Central memory CD8-positive, alpha-beta T cell (primary cell): ENCODE measurements around the gene DDX54.

Source experiments
- ATAC-seq: fragments of 150-1000 bp; cut with Tn5 transposase; replicated peaks from 2 replicates; pipeline ENCODE4 v1.10.0; 2022; ENCODE audit warnings: mild to moderate bottlenecking, moderate FRiP score, moderate number of reproducible peaks; ENCODE audit not compliant: poor library complexity, severe bottlenecking; ENCODE audit errors: extremely low read depth
- DNase-seq, 2 donors: peaks; one replicate each; pipeline ENCODE4 v3.0.0; 2021; ENCODE audit warnings: low spot score in 2 of 2
- H3K27ac Mint-ChIP-seq: one replicate; pipeline ENCODE4 v1.8.0; 2022; ENCODE audit warnings: low read depth, mild to moderate bottlenecking, moderate library complexity, mixed read lengths
- H3K27me3 Mint-ChIP-seq: one replicate; pipeline ENCODE4 v1.8.0; 2022; ENCODE audit warnings: mixed read lengths
- H3K36me3 Mint-ChIP-seq: one replicate; pipeline ENCODE4 v1.8.0; 2022; ENCODE audit warnings: mild to moderate bottlenecking, moderate library complexity, mixed read lengths; ENCODE audit not compliant: insufficient read depth
- H3K4me1 Mint-ChIP-seq: one replicate; pipeline ENCODE4 v1.8.0; 2022; ENCODE audit warnings: mixed read lengths
- H3K4me3 Mint-ChIP-seq: one replicate; pipeline ENCODE4 v1.8.0; 2022; ENCODE audit warnings: mild to moderate bottlenecking, moderate library complexity, mixed read lengths
- H3K9me3 Mint-ChIP-seq: one replicate; pipeline ENCODE4 v1.8.0; 2022; ENCODE audit warnings: mixed read lengths

DDX54 gene

GRCh38 chr12:113161415-113162016 lies 23.8 kb downstream of the DDX54 start:
- Mint-ChIP-seq H3K27me3 (no peaks in the 10 kb centered on the region), H3K4me1 (peaks cover 6% of the 10 kb centered on the region), H3K36me3 (peaks cover 45% of the 10 kb centered on the region), H3K4me3 (no peak overlapping the region), H3K9me3 (no peaks in the 10 kb centered on the region), H3K27ac (peak overlapping the region; percentile 85)
- DNase-seq (no peak), ATAC-seq (no peak)

DNA sequence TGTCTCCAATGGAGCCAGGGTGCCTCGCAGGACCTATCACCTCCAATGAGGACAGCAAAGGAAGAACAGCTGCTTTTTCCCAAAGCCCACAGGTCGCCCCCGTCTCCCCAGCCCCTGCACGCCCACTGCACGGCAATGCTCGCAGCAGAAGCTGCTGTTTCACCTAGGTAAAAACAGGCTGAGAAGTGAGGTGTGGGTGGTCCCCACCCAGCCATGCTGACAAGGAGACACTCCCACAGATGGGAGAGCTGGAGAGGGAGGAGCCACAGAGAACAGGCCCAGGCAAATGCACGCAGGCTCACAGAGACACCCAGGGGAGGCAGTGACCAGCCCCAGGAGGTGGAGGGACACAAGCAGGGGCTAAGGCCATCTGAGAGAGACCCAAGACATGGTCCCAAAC lies 25.3 kb downstream of the DDX54 start:
- ATAC-seq (no peak), DNase-seq (no peak)
- H3K36me3 Mint-ChIP-seq, result peaks cover 38% of the 10 kb centered on the region
- H3K27ac Mint-ChIP-seq, result no peak overlapping the region
- no peaks in the 10 kb centered on the region for H3K9me3 Mint-ChIP-seq
- no peak overlapping the region for H3K4me3 Mint-ChIP-seq
- H3K4me1 Mint-ChIP-seq, result peaks cover 9% of the 10 kb centered on the region
- H3K27me3 Mint-ChIP-seq, result no peaks in the 10 kb centered on the region

- H3K9me3 Mint-ChIP-seq, result no peaks in the 10 kb centered on the region
Observed at GRCh38 chr12:113158439-113159203, 26.7 kb downstream of the DDX54 start.

DNA sequence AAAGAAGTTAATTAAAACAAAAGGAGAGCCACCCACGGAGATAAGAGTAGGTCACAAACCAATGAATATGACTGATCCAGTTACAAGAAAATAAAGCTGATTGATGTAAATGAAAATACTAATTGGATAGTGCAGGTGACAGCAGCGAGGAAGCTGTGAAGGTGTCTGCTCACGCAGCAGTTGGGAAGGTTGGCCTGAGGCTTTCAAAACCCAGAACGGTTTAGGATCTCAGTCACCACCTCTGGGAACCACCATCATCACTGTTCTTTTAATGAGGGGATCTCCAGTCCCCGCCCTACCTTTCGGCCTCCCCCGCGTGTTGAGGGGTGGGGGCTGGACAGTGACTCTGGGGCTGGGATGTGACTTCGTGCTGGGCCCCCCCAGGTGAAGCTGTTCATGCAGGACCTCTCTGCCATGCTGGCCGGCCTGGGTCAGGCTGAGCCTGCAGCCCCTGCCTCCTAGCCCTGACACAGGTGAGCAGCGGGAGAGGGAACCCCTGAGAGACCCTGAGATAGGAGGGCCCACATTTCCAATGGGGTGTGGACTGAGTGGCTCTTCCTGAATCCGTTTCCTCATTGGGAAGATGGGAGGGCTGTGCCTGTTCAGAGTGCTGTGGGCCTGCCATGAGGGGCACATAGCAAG lies 27.9 kb downstream of the DDX54 start:
- DNase-seq, result no peak
- Mint-ChIP-seq H3K4me3 (no peak overlapping the region), H3K27me3 (peaks cover 4% of the 10 kb centered on the region), H3K4me1 (peaks cover 13% of the 10 kb centered on the region), H3K27ac (no peak overlapping the region), H3K36me3 (peaks cover 31% of the 10 kb centered on the region), H3K9me3 (no peaks in the 10 kb centered on the region)
- ATAC-seq, result no peak

More at GRCh38 chr12:113158439-113159203, 26.7 kb downstream of the DDX54 start:
- no peak overlapping the region for H3K27ac Mint-ChIP-seq
- ATAC-seq, result no peak
- no peak for DNase-seq
- peaks cover 36% of the 10 kb centered on the region for H3K36me3 Mint-ChIP-seq
- peaks cover 9% of the 10 kb centered on the region for H3K4me1 Mint-ChIP-seq
- H3K4me3 Mint-ChIP-seq, result no peak overlapping the region
- no peaks in the 10 kb centered on the region for H3K27me3 Mint-ChIP-seq

DNA sequence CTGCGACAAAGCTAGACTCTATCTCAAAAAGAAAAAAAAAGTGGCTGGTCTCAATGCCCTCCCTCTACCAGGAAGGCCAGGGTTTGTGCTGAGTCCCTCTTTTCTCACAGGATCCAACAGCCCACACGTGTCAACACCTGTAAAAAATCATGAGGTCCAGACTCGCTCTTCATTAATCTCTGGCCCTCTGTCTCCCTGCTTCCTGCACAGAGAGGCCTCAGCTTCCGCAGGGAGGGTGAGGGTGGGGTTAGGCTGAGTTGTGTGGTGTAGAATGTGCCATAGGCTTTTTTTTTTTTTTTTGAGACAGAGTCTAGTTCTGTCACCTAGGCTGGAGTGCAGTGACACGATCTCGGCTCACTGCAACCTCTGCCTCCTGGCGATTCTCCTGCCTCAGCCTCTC lies 29.6 kb downstream of the DDX54 start:
- peaks cover 20% of the 10 kb centered on the region for H3K36me3 Mint-ChIP-seq
- no peak overlapping the region for H3K27ac Mint-ChIP-seq
- ATAC-seq (no peak), DNase-seq (no peak)
- H3K9me3 Mint-ChIP-seq, result no peaks in the 10 kb centered on the region
- H3K4me3 Mint-ChIP-seq, result no peak overlapping the region
- H3K4me1 Mint-ChIP-seq, result peaks cover 18% of the 10 kb centered on the region
- peaks cover 15% of the 10 kb centered on the region for H3K27me3 Mint-ChIP-seq

DNA sequence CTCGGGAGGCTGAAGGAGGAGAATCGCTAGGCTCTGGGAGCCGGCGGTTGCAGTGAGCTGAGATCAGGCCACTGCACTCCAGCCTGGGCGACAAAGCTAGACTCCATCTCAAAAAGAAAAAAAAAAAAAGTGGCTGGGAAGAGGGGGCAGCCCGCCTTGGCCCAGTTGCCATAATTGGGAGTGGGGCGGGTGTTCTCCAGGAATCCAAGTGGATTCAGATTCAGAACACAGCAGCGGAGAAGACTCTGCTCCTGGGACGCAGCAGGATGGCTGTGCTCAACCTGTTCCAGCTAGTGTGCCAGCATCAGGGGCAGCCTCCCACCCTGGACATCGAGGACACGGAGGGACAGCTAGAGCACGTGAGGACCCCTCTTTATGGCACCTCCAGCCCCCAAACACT lies 30.2 kb downstream of the DDX54 start:
- Mint-ChIP-seq H3K36me3 (peaks cover 16% of the 10 kb centered on the region), H3K4me1 (peaks cover 18% of the 10 kb centered on the region), H3K9me3 (no peaks in the 10 kb centered on the region), H3K27me3 (peaks cover 21% of the 10 kb centered on the region), H3K4me3 (no peak overlapping the region), H3K27ac (no peak overlapping the region)
- DNase-seq, result no peak
- ATAC-seq, result no peak

DNA sequence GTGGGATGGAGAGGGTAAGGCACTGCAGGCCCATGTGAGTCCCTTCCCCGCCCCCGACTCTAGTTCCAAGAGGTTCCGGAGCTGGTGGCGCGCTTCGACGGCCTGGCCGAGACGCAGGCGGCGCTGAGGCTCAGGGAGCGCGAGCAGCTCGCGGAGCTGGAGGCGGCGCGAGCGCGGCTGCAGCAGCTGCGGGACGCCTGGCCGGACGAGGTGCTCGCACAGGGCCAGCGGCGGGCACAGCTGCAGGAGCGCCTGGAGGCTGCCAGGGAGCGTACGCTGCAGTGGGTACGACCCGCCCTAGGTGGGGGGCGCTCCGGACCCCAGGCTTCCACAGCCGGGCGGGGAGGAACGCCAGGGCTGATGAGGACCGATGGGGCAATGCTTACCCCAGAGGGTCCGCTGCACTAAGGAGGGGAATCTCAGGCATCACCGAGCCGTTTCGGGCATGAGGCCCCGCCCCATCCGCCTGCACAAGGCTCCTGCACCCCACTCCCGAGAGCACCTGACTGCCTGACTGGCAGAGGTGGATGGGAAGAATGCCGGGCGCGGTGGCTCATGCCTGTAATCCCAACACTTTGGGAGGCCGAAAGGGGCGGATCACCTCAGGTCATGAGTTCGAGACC lies 30.8 kb downstream of the DDX54 start:
- Mint-ChIP-seq H3K27me3 (peaks cover 23% of the 10 kb centered on the region), H3K4me1 (peaks cover 18% of the 10 kb centered on the region), H3K27ac (no peak overlapping the region), H3K9me3 (no peaks in the 10 kb centered on the region), H3K36me3 (peaks cover 15% of the 10 kb centered on the region), H3K4me3 (no peak overlapping the region)
- DNase-seq (no peak), ATAC-seq (no peak)

- ATAC-seq, result peak; percentile 80
- Mint-ChIP-seq H3K4me3 (peak overlapping the region; percentile 76), H3K9me3 (no peaks in the 10 kb centered on the region), H3K27me3 (peaks cover 23% of the 10 kb centered on the region), H3K36me3 (peaks cover 8% of the 10 kb centered on the region), H3K27ac (peak overlapping the region; percentile 58), H3K4me1 (peaks cover 18% of the 10 kb centered on the region)
- DNase-seq, result peak; percentile 31 to 41
Observed at GRCh38 chr12:113152835-113153814, 32.2 kb downstream of the DDX54 start.

DNA sequence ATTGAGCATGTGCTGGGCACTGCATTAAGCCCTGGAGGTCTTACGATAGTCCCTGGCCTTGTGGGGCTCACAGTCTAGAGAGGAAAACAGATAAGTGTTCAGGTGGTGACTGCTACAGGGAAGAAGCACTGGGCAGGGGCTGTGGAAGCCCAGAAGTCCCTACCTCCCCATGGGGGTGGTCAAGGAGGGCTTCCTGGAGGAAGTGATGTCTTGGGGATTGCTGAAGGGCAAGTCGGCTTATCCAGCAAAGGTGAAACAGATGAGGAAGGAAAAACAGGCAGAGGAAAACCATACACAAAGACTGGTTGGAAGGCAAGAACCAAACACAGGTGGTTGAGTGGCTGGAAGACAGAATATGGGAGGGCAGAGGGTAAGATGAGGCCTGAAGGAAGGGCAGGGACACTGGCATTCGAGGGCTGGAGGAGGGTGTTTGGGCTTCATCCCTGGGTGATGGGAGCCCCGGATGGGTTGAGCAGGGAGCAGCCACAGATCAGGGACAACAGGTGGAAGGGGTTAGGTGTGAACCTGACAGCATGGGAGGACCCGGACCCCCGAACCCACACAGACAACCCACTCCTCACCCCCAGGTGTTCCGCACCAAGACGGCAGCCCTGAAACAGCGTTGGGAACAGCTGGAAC lies 33.0 kb downstream of the DDX54 start:
- H3K4me3 Mint-ChIP-seq, result peak overlapping the region; percentile 76
- no peaks in the 10 kb centered on the region for H3K9me3 Mint-ChIP-seq
- H3K27ac Mint-ChIP-seq, result peak overlapping the region; percentile 58
- H3K27me3 Mint-ChIP-seq, result peaks cover 23% of the 10 kb centered on the region
- ATAC-seq (no peak), DNase-seq (no peak)
- peaks cover 8% of the 10 kb centered on the region for H3K36me3 Mint-ChIP-seq
- peaks cover 13% of the 10 kb centered on the region for H3K4me1 Mint-ChIP-seq

DNA sequence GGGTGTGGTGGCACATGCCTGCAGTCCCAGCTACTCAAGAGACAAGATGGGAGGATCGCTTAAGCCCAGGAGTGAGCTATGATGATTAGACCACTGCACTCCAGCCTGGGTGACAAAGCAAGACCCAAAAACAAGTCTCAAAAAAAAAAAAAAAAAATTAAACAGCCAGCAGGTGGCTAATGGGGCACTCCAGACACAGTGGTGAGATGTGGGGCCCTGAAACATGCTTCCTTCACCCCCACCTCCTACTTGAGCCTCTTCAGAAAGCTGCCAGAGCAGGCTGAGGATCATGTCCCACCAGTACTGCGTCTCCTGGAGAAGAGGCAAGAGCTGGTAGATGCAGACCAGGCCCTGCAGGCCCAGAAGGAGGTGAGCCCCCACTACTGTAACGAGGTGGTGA lies 33.6 kb downstream of the DDX54 start:
- peak overlapping the region; percentile 58 for H3K27ac Mint-ChIP-seq
- peaks cover 13% of the 10 kb centered on the region for H3K4me1 Mint-ChIP-seq

GRCh38 chr12:113149361-113150150 lies 35.7 kb downstream of the DDX54 start, which contains the start of gene CFAP73:
Gene CFAP73 (plus strand): TSS chr12:113149724. CDS start chr12:113149858, 134 bp downstream.
- ATAC-seq (no peak), DNase-seq (no peak)
- H3K27me3 Mint-ChIP-seq, result peaks cover 23% of the 10 kb centered on the region
- H3K4me3 Mint-ChIP-seq, result no peak within 1 kb of the TSS
- peaks cover 9% of the 10 kb centered on the region for H3K4me1 Mint-ChIP-seq
- no peak within 1 kb of the TSS for H3K27ac Mint-ChIP-seq
- no peaks in the 10 kb centered on the region for H3K9me3 Mint-ChIP-seq
- H3K36me3 Mint-ChIP-seq, result peaks cover 4% of the 10 kb centered on the region

More for the DNA sequence above, 33.6 kb downstream of the DDX54 start:
- Mint-ChIP-seq H3K36me3 (peaks cover 4% of the 10 kb centered on the region), H3K4me3 (peak overlapping the region; percentile 76), H3K27me3 (peaks cover 23% of the 10 kb centered on the region), H3K9me3 (no peaks in the 10 kb centered on the region)
- ATAC-seq (no peak), DNase-seq (no peak)
